NCI-H774 (cell line): ENCODE results near the gene LYRM9.
"Not testable (repeated sequence)": the region's sequence is repeated elsewhere in the genome, so short reads cannot be mapped to it uniquely, and the experiment has no call there.

Source experiments
- DNase-seq: peaks from one replicate; lab custom pipeline; 2025; lab: John Stamatoyannopoulos, UW

The LYRM9 gene

GRCh38 chr17:27839571-27840405, 53.4 kb downstream of the LYRM9 start:
- not testable (repeated sequence) for DNase-seq

DNA sequence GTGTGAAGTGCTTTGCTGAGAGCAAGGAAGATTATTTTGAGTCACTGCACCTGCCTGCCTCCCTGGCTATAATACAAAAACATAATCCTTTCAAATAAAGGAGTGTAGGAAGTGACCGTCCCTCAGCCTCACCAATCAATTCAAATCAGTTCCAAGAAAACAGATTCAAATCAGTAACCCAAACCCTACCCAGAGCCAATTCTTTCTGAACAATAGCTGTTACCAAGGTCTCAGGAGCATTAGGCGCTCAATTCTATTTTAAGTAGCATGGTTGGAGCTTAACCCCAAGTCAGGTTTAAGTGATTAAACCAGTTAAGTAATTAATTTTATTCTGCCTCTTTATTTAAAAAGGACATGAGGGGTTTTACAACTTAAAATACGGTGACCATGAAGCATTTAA, 54.6 kb downstream of the LYRM9 start:
- DNase-seq = not testable (repeated sequence)

GRCh38 chr17:27837769-27838168, 55.4 kb downstream of the LYRM9 start:
- DNase-seq = not testable (repeated sequence)

DNA sequence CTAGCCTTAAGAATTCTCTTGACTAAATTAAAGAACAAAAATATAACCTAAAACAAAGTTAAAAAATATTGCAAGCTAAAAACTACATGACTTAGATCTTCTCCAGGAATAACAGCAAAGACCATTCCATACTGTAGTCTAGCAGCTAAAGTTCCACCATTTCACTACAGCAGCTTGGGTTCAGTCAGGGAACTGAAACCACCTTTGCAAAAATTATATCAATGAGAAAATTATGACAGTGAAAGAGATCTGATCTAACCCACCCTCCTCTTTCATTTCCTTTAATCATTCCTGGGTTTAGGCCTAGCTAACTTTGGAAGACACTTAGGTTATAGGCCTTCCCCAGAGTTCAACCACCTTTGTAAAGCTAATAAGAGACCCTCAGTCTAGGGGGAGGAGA, 56.5 kb downstream of the LYRM9 start:
- no peak for DNase-seq

GRCh38 chr17:27834571-27834970, 58.6 kb downstream of the LYRM9 start:
- DNase-seq = no peak

- no peak for DNase-seq
These were observed 60.3 kb downstream of the LYRM9 start for GRCh38 chr17:27832831-27833230.

- not testable (repeated sequence) for DNase-seq
These were observed 63.3 kb downstream of the LYRM9 start for GRCh38 chr17:27829888-27830287.

- DNase-seq = not testable (repeated sequence)
These were observed 63.9 kb downstream of the LYRM9 start for GRCh38 chr17:27829143-27829711.
